Stimulated activated CD4-positive, alpha-beta T cell treated with anti-CD3 and anti-CD28 coated beads, Interleukin-12 subunit alpha, Interleukin-12 subunit beta, amount 100 ng/mL, for 4 hours (primary cell): ENCODE data around the gene CAMK2N2.

Source experiments
- DNase-seq: peaks from one replicate; pipeline ENCODE4 v3.0.0-alpha.2; 2020

Gene CAMK2N2

DNA sequence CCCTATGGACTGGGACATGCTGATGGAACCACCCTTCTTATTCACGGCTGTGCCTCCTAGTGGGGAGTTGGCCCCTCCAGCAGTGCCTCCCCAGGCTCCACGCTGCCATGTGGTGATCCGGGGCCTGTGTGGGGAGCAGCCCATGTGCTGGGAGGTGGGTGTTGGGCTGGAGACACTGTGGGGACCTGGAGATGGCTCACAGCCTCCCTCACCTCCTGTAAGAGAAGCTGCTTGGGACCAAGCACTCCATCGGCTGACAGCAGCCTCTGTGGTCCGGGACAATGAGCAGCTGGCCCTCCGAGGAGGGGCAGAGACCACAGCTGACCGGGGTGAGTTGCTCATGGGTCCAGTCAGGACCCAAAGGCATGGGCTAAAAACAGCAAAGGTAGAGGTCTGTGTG lies 21.6 kb downstream of the CAMK2N2 start:
- no peak for DNase-seq

DNA sequence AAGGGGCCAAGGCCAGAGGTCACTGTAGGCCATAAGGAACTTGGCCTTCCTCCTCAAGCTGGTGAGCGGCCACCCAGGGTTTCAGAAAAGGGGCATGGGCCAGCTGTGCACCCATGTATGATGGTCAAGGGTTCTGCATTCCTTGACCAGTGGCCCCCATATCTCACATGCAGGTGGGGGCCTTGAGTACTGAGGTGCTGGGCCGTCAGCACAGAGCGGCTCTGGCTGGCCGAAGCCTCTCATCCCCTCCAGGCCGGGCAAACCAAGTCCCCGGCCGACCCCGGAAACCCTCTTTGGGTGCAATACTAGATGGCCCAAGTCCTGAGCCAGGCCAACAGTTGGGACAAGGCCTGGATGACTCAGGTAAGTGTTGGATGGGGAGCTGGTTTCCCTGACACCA lies 22.1 kb downstream of the CAMK2N2 start:
- DNase-seq, result no peak

DNA sequence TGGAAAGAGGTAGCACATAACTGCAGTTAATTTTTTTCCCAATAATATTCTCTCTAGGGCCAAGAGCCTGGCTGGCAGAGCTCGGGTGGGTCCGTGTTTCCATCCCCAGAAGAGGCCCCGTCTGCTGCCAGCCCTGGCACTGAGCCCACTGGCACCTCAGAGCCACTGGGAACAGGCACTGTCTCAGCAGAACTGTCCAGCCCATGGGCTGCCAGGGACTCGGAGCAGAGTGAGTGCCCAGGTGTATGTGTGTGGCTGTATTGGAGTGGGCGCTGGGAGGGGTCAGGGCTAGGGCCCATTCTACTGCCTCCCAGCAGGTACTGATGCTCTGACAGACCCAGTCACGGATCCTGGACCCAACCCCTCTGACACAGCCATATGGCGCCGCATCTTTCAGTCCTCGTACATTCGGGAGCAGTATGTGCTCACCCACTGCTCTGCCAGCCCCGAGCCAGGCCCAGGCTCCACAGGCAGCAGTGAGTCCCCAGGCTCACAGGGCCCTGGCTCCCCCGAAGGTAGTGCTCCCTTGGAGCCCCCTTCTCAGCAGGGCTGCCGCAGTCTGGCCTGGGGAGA lies 23.0 kb downstream of the CAMK2N2 start:
- DNase-seq, result no peak

DNA sequence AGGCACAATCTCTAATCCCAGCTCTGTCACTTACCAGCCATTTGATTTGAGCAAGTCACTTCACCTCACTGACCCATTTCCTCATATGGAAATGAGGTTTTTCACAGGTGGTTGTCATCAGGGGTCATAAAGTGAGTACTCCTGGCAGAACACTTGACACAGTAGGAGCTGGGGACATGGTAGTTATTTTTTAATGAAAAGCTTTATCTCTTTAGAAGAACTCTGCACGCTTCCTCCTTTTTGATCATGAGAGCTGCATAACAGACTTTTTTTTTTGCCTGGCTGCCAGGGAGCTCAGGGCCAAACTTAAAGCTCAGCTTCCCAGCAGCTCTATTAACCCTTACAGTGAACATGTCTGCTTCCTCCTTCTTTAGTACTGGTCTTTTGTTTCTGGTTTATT lies 23.5 kb downstream of the CAMK2N2 start:
- DNase-seq, result no peak

DNA sequence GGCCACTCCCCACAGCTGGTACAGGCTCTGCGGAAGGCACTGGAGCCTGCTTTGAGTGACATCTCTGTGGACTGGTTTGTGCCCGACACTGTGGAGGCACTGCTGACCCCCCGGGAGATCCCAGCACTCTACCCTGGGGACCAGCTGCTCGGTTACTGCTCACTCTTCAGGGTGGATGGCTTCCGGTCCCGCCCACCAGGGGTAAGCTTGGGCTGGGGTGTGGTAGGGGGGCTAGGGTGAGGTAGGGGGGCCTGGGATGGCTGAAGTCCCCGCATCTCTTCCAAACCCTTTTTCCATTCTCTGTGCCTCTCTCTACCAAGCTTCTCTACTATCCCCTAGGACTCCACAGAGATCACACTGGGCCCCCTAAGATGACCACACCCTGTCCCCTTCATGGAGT lies 24.1 kb downstream of the CAMK2N2 start:
- DNase-seq, result no peak

DNA sequence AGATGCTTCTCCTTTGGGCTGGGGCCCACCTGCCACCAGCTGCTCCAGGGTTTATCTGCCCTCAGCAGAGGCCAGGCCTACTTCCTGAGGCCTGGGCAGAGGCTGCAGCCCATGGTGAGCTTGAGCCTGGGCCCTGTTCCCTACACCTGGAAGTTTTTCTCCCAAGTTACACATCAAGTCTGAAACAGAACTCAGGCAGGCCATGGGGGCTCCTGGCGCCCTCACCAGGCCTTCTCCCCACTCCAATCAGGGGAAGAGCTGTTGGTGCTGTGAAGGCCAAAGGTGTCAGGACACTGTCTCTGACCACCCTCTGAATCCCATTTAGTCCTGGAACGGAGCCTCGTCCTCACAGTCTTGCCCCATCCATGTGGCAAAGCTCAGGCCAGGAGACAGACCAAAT lies 24.7 kb downstream of the CAMK2N2 start:
- no peak for DNase-seq

DNA sequence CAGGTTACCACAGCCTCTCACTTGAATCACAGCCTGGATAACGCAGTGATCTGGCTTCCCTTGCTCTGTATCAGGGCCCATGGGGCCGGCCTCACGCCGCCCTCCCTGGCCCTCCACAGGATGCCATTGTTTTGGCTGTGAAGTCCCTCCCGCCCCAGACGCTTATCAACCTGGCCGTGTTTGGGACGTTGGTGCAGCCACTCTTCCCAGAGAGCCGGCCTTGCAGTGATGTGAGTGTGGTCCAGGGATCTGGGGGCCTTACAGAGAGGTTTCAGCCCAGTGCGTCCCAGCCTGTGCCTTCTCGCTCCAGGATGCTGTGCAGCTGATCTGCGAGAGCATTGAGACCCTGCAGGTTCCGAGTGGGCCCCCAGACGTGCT lies 25.3 kb downstream of the CAMK2N2 start:
- DNase-seq, result no peak

DNA sequence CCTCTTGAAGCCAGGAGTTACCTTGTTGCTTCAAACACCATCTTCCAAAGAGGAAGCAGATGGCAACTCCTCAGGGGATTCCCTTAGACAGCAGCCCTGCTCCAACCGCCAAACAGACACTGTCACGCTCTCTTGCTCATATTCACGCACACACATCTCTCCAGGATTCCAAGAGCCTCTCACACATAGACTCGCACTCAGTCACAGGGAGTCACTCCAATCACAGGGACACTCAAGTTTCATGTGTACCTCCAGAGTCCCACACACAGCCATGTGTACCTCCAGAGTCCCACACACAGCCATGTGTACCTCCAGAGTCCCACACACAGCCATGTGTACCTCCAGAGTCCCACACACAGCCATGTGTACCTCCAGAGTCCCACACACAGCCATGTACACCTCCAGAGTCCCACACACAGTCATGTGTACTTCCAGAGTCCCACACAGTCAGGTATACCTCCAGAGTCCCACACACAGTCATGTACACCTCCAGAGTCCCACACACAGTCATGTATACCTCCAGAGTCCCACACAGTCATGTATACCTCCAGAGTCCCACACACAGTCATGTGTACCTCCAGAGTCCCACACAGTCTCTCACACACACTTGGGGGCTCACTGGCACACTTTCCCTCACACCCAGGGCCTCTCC lies 25.8 kb downstream of the CAMK2N2 start:
- DNase-seq, result no peak

DNA sequence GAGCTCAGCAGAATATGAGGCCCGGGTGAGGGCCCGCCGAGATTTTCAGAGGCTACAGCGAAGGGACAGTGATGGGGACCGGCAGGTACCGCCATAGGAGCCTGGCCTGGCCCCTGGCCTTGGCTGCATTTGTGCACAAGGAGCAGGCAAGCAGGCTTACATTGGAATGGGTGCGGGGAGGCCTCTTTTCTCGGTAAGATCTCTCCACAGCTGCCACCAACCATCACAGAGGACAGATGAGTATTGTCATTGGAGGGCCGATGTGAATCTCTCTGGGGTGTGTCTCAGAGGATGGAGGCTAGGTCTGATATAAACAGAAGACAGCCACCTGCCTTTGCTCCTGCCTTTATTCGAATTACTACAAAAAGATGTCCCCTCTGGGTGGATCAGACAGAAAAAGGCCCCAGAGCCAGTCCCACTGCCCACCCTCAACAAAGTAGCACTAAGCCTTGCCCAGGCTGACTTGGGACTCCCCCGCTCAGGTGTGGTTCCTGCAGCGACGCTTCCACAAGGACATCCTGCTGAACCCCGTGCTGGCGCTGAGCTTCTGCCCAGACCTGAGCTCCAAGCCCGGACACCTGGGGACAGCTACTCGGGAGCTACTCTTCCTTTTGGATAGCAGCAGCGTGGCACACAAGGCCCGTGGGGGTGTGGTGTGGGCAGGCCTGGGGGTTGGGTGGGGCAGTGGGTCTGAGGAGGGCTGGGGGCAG lies 26.5 kb downstream of the CAMK2N2 start:
- no peak for DNase-seq

DNA sequence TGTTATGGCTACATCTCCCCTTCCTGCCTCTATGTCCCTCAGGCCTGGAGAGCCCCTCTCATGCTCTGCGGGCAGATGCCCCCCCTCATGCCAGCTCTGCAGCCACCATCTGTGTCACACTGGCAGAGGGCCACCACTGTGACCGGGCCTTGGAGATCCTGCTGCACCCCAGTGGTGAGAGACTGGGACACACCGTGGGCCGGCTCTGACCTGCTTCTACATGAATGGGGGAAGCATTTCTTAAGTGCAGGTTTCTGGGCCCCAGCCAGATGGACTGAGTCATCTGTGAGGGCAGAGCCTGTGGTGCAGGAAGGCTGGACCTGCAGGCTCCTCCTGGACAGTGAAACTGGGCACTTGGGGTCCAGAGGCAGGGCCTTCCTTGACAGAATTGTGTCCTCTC lies 27.1 kb downstream of the CAMK2N2 start:
- no peak for DNase-seq

DNA sequence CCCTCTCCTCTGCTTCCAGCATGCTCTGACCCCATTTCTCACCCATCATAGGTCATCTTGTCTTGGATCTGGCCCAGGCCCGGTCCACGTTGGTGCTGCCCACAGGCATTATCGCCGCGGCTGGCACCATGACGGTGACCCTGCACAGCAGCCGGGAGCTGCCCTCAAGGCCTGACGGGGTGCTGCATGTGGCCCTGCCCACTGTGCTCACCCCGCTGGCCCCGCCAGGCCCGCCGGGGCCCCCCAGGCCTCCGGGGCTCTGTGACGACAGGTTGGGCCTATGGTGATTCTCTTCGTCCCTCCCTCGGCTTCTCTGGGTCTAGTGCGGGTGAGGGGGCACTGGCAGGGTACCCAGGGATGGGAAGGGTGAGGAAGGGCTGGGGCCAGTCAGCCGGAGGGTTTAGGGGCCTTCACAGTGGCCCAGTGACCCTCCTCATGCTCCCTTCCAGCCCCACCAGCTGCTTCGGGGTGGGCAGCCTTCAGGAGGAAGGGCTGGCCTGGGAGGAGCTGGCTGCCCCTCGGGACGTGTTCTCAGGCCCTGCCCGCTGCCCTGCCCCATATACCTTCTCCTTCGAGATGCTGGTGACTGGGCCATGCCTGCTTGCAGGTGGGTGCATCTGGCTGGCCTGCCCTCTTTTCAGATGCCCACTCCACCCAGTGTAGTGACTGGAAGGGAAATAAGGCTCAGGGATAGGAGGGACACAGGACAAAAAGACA lies 28.1 kb downstream of the CAMK2N2 start:
- DNase-seq, result no peak

DNA sequence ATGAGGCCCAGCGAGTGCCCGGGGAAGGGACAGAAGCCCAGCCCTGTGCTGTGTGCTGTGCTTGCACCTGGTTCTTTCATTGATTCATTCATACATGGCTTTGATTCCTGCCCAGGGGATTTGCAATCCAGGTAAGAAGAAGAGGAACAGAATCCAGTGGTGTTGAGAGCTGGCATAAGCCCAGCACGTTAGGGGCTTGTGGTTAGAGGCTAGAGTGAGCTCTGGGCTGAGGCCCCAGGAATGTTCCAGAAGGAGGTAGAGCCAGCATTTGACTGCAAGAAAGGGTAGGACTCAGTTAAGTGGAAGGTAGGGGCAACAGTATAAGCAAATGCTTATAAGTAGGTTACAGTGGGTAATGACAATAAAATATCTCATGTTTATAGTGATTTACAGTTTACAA lies 29.7 kb downstream of the CAMK2N2 start:
- DNase-seq, result no peak

DNA sequence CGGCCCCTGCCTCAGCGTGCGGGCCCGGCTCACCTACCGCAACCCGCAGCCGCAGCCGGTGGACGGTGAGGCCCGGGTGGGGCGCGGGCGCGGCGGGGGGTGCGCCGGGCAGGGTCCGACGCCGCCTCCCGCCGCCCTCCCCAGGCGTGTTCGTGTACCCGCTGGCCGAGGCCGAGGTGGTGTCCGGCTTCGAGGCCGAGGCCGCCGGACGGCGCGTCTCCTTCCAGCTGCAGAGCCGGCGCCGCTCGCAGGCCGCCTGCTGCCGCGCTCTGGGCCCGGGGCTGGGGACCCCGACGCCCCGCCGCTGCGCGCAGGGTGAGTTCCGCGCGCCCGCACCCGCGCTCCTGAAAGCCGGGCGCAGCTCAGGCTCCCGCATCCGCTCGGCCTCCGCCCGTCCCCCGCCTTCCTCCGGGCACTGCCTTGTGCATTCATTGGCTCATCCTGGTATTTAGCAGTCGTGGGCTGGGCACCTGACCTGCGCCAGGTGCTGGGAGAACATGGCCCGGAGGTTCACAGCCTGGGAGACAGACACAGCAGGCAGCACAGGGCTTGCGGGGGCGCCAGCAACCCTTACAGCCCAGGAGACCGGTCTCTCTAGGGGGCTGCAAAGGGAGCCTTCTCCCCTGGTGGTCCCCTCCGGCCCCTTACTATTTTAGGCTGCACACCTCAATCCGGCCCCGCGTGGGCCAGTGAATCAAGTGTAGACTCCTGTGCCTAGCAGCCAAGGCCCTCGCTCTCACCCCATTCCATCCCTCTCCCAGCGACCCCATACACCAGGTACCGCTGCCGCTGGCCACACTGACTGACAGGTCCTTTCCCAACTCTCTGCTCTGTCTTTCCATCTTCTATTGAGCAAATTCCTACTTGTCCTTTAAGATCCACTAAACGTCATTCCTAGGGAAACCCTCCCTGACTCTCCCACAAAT lies 30.5 kb downstream of the CAMK2N2 start:
- no peak for DNase-seq

DNA sequence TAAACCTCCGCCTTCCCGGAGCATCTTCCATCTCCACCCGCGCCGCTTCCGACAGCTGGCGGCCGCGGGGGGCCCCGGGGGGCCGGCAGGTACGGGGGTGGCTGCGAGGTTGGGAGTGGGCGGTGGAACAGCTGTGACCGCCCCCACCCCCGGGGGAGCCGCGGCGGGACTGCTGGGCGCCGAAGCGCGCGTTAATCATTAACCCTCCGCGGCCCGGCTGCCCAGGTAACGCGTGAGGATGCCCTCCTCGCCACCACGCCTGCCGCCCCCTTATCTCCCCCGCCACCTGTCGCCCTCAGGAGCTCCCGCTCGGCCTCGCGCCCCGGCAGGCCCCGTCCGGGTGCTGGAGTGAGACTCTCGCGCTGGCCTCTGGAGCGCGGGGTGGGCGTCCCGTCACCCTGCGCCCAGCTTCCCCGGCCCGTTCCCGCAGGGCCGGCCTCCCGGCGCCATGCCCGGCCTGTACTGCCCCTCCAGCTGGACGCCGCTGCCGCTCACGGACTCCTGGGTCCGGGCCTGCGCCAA lies 31.2 kb downstream of the CAMK2N2 start:
- no peak for DNase-seq

DNA sequence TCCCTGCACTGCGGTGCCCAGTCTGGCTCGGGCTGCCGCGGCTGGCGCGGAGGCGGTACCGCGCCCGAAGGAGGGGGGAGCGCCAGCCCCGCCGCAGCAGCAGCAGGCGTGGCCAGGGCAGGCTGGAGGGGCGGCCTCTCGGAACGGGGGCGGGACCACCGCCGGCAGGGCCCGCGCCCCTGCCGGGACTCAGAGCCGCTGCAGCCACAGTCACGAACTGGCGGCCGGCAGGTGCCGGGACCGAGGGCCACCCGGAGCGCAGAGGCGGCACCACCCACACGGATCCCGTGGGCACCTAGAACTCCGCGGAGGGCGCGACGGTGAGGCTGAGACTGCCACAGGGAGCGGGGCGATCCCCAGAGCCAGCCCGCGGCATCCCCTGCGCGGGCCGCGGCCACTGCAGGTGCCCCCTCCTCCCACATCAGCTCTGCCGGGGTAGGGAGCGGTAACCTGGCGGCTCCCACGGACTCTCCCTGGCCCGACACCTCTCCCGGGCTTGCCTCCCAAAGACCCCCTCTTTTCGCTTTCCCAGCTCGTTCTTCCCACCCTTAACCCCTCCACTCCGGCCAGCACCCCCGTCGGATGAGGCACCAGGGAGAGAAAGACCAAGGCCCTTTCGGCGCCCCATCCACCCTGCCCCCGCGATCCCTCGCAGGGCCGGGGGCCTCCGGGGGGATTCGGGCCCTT lies 31.8 kb downstream of the CAMK2N2 start, which contains the start of gene VWA5B2:
Gene VWA5B2, plus strand, starts transcription at position 192 of the 687 bp plus-strand sequence. CDS start 944 bp downstream, outside the sequence.
- peak; percentile 67 for DNase-seq

DNA sequence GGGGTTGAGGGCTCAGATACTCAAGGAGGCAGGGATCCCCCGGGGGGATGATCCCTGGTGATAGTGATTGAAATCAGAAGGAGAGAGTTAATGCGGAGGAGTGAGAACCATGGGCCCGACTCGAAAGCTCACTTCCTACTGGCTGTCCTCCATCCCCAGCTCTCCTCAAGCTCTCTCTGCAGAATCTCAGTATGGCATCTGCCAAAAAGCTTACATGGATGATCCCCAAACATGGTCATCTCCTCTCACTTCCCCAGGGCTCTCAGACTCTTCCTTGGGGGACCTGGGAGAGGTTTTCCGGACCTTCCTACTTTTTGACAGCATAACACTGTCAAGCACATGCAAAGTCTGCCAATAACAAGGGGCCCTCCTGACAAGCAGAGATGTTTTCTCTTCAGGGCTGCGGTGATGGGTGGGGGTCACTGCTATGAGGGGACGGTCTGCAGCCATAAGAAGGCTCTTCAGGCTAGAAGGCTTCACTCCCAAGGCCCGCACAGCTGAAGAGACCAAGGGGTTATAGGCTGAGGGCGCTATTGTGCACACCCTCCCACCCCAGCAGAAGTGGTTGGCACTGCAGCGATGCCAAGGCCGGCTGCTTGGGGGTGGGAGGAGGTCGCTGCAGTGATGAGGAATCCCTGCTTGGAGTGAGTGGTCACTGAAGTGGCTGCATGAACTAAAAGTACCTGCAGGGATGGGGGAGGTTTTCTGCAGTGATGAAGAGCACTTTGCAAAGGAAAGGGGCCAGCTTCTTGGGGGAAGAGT lies 32.8 kb downstream of the CAMK2N2 start:
- no peak for DNase-seq

DNA sequence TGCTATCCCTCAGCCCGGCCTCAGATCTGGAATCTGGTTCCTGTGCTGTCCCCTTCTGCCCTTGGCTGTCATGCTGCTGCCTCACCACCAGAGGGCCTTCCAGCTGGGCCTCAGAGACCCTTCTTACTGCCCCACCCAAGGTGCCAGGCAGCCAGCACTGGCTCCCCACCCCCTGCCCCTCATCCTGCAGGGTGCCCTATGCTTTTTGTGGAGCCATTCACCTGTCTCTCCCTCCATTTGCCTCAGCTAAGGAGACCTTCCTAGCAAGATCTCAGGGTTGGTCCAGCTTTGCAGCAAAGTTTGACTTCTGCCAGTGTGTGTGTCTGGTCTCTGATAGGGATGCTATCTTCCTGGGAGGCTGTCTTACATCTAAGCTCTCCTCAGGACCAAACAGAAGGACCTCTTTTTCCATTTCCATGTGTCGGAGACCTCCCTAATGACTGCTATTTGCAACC lies 33.8 kb downstream of the CAMK2N2 start:
- DNase-seq, result peak; percentile 38

DNA sequence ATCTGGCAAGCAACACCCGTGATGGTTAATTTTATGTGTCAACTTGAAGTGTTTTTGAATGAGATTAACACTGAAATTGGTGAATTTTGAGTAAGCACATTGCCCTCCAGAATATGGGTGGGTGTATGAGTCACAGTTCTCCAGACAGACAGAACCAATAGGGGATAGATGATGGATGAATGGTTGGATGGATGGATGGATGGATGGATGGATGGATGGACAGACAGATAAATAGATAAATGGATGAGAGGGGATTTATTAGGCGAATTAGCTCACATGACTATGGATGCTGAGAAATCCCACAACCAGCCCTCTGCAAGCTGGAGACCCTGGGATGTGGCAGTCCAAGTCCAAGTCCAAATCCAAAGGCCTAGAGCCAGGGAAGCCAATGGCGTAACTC lies 37.4 kb downstream of the CAMK2N2 start:
- DNase-seq, result no peak

DNA sequence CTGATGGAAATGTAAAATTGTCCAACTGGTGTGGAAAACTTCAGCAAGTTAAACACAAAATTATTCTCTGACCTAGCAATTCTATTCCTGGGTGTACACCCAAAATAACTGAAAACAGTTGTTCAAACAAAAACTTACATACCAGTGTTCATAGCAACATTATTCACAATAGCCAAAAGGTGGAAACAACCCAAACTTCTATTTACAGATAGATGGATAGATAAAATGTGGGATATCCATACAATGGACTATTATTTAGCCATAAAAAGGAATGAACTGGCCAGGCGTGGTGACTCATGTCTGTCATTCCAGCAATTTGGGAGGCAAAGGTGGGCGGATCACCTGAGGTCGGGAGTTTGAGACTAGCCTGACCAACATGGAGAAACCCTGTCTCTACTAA lies 38.8 kb downstream of the CAMK2N2 start:
- no peak for DNase-seq

DNA sequence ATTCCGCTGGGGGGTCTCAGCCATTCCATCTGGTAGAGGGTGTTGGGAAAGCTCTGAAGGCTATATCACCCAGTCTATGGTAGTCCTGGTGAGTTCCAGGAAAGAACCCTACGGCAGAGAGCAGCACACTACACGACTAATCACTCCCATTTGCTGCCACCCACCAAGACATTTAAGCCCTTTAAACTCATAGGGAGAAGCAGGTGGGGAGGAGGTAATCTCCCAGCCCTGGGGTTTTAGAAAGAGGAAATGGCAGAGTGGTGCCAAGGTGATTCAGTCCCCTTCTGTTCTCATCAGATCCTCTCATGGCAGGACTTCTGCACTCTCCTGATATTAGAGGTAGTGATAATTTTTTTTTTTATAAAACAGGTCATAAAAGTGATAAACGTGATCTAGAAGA lies 42.5 kb downstream of the CAMK2N2 start:
- no peak for DNase-seq

DNA sequence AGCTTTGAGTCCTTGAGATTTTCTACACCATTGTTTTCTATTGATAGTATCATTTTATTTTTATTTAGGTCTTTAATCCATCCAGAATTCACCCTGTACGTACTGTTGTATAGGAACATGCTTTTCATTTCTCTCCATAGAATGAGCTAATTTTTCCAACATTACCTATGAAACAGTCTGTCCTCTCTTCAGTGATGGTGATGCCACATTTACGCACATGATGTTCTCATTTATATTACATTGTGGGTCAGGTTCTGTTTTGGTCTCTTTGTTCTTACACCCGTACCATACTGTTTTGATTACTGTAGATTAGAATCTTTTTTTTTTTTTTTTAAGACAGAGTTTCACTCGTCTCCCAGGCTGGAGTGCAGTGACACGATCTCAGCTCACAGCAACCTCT lies 49.6 kb downstream of the CAMK2N2 start:
- no peak for DNase-seq
